ENCODE measurements around the gene GNG4.
"Not testable (repeated sequence)": the region's sequence is repeated elsewhere in the genome, so short reads cannot be mapped to it uniquely, and the experiment has no call there.

Gene GNG4

GRCh38 chr1:235579891-235580290 is 69.7 kb downstream of the GNG4 start:
- no peak for DNase-seq

GRCh38 chr1:235575597-235575996 is 74.0 kb downstream of the GNG4 start:
- DNase-seq, result no peak

- no peak for DNase-seq
Observed at GRCh38 chr1:235573880-235574279, 75.7 kb downstream of the GNG4 start.

- not testable (repeated sequence) for DNase-seq
Observed at GRCh38 chr1:235572971-235573370, 76.6 kb downstream of the GNG4 start.

GRCh38 chr1:235571482-235571881 is 78.1 kb downstream of the GNG4 start:
- DNase-seq, result no peak

- DNase-seq, result no peak
Observed at GRCh38 chr1:235567812-235568503, 81.6 kb downstream of the GNG4 start.

GRCh38 chr1:235566084-235566483 is 83.5 kb downstream of the GNG4 start:
- DNase-seq, result no peak

- no peak for DNase-seq
Observed at GRCh38 chr1:235563513-235564061, 86.0 kb downstream of the GNG4 start.

GRCh38 chr1:235562589-235562988 is 87.0 kb downstream of the GNG4 start:
- no peak for DNase-seq

- DNase-seq, result no peak
Observed at GRCh38 chr1:235558621-235559169, 90.9 kb downstream of the GNG4 start.

GRCh38 chr1:235557495-235557894 is 92.1 kb downstream of the GNG4 start:
- no peak for DNase-seq

- DNase-seq, result no peak
Observed at GRCh38 chr1:235556807-235557206, 92.8 kb downstream of the GNG4 start.

GRCh38 chr1:235553112-235553551 is 96.5 kb downstream of the GNG4 start:
- no peak for DNase-seq

- DNase-seq, result no peak
Observed at GRCh38 chr1:235552146-235552716, 97.4 kb downstream of the GNG4 start.

- DNase-seq, result no peak
Observed at GRCh38 chr1:235549351-235550139, 100.0 kb downstream of the GNG4 start.

- not testable (repeated sequence) for DNase-seq
Observed at GRCh38 chr1:235546369-235547155, 103.0 kb downstream of the GNG4 start.

GRCh38 chr1:235545292-235545930 is 104.2 kb downstream of the GNG4 start:
- no peak for DNase-seq

GRCh38 chr1:235542845-235543244 is 106.7 kb downstream of the GNG4 start:
- not testable (repeated sequence) for DNase-seq

GRCh38 chr1:235533476-235534168 is 116.0 kb downstream of the GNG4 start:
- DNase-seq, result no peak

GRCh38 chr1:235532360-235532759 is 117.2 kb downstream of the GNG4 start:
- no peak for DNase-seq

- DNase-seq, result no peak
Observed at GRCh38 chr1:235527196-235527814, 122.3 kb downstream of the GNG4 start.

Measured in SHP77 treated with DMSO at 0.1 percent for 48 hours (cell line).